Activated CD8-positive, alpha-beta memory T cell treated with anti-CD3 and anti-CD28 coated beads, Interleukin-2, amount 10 ng/mL, durations not matched to agents 7 days and 5 days (primary cell): ENCODE results near the gene IL22RA2. TPM values are rescaled to one million over a fixed set of nuclear protein-coding genes. Genes with fewer than 3 reads are reported as not detected.

Experiments
- ATAC-seq: fragments of 150-1000 bp; cut with Tn5 transposase; one replicate; pipeline ENCODE4 v1.10.0; 2021; ENCODE audit warnings: moderate library complexity
- CTCF ChIA-PET: fragments of 350-600 bp; sonication (Branson Sonifier 250); formaldehyde crosslinking; loops from one replicate; lab custom pipeline; 2021; ENCODE audit warnings: antibody characterized with exemption; lab: Charles Lee
- DNase-seq: peaks from one replicate; pipeline ENCODE4 v3.0.0-alpha.2; 2020
- H3K27ac Mint-ChIP-seq: one replicate; pipeline ENCODE4 v1.8.0; 2021; ENCODE audit warnings: mild to moderate bottlenecking, mixed read lengths
- H3K27me3 Mint-ChIP-seq: one replicate; pipeline ENCODE4 v1.8.0; 2021; ENCODE audit warnings: mixed read lengths
- H3K36me3 Mint-ChIP-seq: one replicate; pipeline ENCODE4 v1.8.0; 2021; ENCODE audit warnings: mild to moderate bottlenecking, mixed read lengths
- H3K4me1 Mint-ChIP-seq: one replicate; pipeline ENCODE4 v1.8.0; 2021; ENCODE audit warnings: mixed read lengths
- H3K4me3 Mint-ChIP-seq: one replicate; pipeline ENCODE4 v1.8.0; 2021; ENCODE audit warnings: mild to moderate bottlenecking, moderate library complexity, mixed read lengths
- H3K9me3 Mint-ChIP-seq: one replicate; pipeline ENCODE4 v1.8.0; 2022; ENCODE audit warnings: low read depth, mixed read lengths
- total RNA-seq, 2 experiments: library from RNA; stranded (reverse); gene quantifications; one replicate each; pipeline ENCODE4 v1.2.3, GENCODE V29; 2021

The IL22RA2 gene
- total RNA-seq, 2 experiments from 2014 or later, result not detected

DNA sequence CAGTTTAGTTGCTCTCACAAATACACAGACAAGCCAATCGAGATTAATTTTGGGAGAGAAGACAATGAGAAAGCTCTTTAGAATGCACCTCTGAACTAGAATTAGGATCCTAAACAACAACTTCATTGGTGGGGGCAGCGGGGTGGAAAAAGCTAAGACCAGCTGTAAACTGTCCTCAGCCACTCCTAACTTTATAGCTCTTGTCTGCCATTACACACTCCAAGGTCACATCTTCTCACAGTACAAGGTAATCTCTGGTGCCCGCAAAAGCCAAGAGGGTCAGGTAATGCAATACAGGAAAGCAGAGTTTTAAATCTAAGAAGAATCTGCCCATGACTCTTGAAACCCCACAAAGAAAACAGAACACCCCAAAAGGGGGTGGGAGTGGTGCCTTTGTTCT lies 17.8 kb upstream of the IL22RA2 start:
- Mint-ChIP-seq H3K9me3 (peaks cover 11% of the 10 kb centered on the region), H3K36me3 (peaks cover 10% of the 10 kb centered on the region), H3K4me3 (no peak overlapping the region), H3K27me3 (no peaks in the 10 kb centered on the region), H3K4me1 (no peaks in the 10 kb centered on the region), H3K27ac (no peak overlapping the region)
- CTCF ChIA-PET, result no interaction called here
- DNase-seq (no peak), ATAC-seq (no peak)

GRCh38 chr6:137190583-137191094 lies 17.2 kb upstream of the IL22RA2 start:
- no peaks in the 10 kb centered on the region for H3K4me1 Mint-ChIP-seq
- CTCF ChIA-PET, result no interaction called here
- DNase-seq, result no peak
- H3K4me3 Mint-ChIP-seq, result no peak overlapping the region
- no peak overlapping the region for H3K27ac Mint-ChIP-seq
- ATAC-seq, result no peak
- H3K9me3 Mint-ChIP-seq, result peaks cover 14% of the 10 kb centered on the region
- H3K36me3 Mint-ChIP-seq, result peaks cover 6% of the 10 kb centered on the region
- H3K27me3 Mint-ChIP-seq, result no peaks in the 10 kb centered on the region

DNA sequence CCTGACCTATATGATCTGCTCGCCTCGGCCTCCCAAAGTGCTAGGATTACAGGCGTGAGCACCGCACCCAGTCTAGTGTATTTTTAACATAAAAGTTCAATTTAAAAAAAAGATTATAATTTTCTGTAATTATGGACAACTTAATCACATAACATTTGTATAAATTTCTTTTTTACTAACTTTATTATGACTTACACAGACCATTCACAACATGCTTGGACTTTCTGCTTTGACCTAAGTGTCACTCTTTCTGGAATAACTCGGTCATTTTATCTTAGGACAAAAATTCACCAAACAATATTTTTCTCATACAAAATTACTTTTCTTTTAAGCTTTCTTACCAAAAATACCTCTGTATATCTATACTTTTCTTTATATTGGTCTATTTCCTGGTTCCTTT lies 15.4 kb upstream of the IL22RA2 start:
- no peak overlapping the region for H3K27ac Mint-ChIP-seq
- no peak for ATAC-seq
- peaks cover 19% of the 10 kb centered on the region for H3K9me3 Mint-ChIP-seq
- DNase-seq, result no peak
- H3K27me3 Mint-ChIP-seq, result no peaks in the 10 kb centered on the region
- H3K36me3 Mint-ChIP-seq, result peaks cover 11% of the 10 kb centered on the region
- no peak overlapping the region for H3K4me3 Mint-ChIP-seq
- CTCF ChIA-PET, result no interaction called here
- H3K4me1 Mint-ChIP-seq, result no peaks in the 10 kb centered on the region

- Mint-ChIP-seq H3K27ac (no peak overlapping the region), H3K36me3 (peaks cover 18% of the 10 kb centered on the region), H3K4me3 (no peak overlapping the region), H3K4me1 (no peaks in the 10 kb centered on the region), H3K27me3 (no peaks in the 10 kb centered on the region), H3K9me3 (peaks cover 30% of the 10 kb centered on the region)
- DNase-seq (no peak), ATAC-seq (no peak)
- CTCF ChIA-PET, result no interaction called here
Measured at GRCh38 chr6:137185290-137185689, 11.8 kb upstream of the IL22RA2 start.

- CTCF ChIA-PET, result no interaction called here
- no peak for ATAC-seq
- Mint-ChIP-seq H3K27ac (no peak overlapping the region), H3K4me1 (no peaks in the 10 kb centered on the region), H3K9me3 (peaks cover 35% of the 10 kb centered on the region), H3K36me3 (peaks cover 16% of the 10 kb centered on the region), H3K27me3 (no peaks in the 10 kb centered on the region), H3K4me3 (no peak overlapping the region)
- no peak for DNase-seq
Measured at GRCh38 chr6:137182654-137183073, 9.2 kb upstream of the IL22RA2 start.

DNA sequence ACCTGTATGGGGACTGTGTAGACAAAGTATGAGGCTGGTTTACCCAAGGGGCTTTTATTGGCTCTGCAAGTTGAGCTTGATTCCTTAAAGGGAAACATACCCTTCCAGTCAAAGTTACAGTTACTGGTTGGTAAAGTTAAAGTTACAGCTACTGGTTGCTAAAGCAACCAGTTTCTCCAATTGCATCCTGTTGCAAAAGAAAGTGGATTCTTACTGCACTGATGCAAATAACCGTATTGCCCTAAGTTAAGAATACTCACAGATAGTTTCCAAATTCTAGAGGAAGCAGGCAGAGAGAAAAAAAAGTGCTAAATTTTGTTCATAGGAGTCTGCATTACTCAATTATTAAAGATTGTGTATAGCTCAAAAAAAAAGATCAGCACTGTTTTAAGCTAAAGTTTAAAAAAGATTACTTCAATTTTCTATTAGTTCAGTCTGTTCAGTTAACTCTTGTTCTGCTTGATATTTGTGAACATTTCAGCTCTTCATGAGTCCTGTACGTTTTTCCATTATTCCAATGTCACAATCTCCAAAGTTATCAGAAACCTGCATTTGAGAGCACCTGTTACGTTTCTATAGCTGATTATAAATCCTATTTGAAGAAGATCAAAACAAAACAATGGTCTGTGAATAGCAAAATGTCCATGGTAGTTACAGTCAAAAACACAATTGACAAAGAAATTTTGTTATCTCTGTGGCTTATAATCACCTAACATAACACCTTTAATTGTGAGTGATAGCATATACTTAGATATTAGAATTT lies 8.6 kb upstream of the IL22RA2 start:
- no peak for ATAC-seq
- no peak for DNase-seq
- Mint-ChIP-seq H3K4me1 (no peaks in the 10 kb centered on the region), H3K36me3 (peaks cover 16% of the 10 kb centered on the region), H3K27me3 (no peaks in the 10 kb centered on the region), H3K27ac (no peak overlapping the region), H3K4me3 (no peak overlapping the region), H3K9me3 (peaks cover 35% of the 10 kb centered on the region)
- CTCF ChIA-PET, result no interaction called here

DNA sequence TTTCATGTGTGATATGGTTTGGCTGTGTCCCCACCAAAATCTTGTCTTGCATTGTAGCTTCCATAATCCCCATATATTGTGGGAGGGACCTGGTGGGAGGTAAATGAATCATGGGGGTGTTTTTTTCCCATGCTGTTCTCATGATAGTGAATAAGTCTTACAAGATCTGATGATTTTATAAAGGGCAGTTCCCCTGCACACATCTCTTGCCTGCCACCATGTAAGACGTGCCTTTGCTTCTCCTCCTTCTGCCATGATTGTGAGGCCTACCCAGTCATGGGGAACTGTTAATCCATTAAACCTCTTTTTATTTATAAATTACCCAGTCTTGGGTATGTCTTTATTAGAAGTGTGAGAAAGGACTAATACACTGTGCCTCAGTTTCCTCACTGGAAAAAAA lies 4.2 kb upstream of the IL22RA2 start:
- ATAC-seq, result no peak
- Mint-ChIP-seq H3K4me1 (no peaks in the 10 kb centered on the region), H3K27ac (no peak overlapping the region), H3K27me3 (peaks cover 11% of the 10 kb centered on the region), H3K9me3 (peaks cover 21% of the 10 kb centered on the region), H3K4me3 (no peak overlapping the region), H3K36me3 (peaks cover 12% of the 10 kb centered on the region)
- CTCF ChIA-PET, result no interaction called here
- no peak for DNase-seq

DNA sequence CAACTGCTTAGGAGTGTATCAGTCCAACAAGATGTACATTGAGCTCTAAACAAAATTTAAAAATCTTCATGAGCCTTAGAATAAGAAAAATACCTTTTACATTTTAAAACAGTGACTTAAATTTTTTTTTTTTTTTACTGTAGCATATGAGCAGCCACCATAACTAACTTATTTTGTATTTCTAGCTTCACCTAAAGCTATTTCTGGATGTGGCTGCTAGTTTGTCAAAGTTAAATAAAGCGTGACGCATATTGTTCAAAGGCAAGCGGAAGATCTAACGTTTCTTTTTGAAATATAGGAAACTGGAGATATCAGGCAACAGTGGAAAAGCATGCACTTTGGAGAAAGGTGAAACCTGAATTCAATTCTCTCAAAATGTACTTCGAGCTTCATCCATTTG lies 3.3 kb upstream of the IL22RA2 start:
- H3K4me1 Mint-ChIP-seq, result no peaks in the 10 kb centered on the region
- no peak overlapping the region for H3K27ac Mint-ChIP-seq
- H3K27me3 Mint-ChIP-seq, result peaks cover 15% of the 10 kb centered on the region
- DNase-seq (no peak), ATAC-seq (no peak)
- CTCF ChIA-PET, result no interaction called here
- H3K9me3 Mint-ChIP-seq, result peaks cover 16% of the 10 kb centered on the region
- H3K4me3 Mint-ChIP-seq, result no peak overlapping the region
- H3K36me3 Mint-ChIP-seq, result peaks cover 10% of the 10 kb centered on the region

DNA sequence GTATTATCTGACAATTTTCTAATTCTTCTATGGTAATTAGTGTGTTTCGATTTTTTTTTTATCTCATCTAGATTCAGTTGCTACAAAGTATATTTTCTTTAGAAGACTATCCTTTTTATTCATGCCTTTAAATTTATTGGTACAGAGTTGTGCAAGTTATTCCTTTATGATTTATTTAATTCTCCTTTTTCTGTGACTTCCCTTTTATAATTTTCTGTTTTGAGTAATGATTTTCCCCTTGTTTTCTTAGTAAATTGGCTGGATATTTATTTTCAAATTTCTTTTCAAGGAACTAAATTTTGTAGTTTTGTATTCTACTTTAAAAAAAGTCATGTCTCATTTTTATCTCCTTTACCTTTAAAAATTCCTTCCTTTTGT lies 2.4 kb upstream of the IL22RA2 start:
- CTCF ChIA-PET, result interaction anchor here (1.1 kb wide), 1 partner anchor 11 kb away, joined by 3 read pairs; no protein-coding TSS in a partner anchor
- ATAC-seq, result no peak
- DNase-seq, result no peak
- no peak overlapping the region for H3K4me3 Mint-ChIP-seq
- H3K4me1 Mint-ChIP-seq, result no peaks in the 10 kb centered on the region
- H3K27ac Mint-ChIP-seq, result no peak overlapping the region
- peaks cover 13% of the 10 kb centered on the region for H3K9me3 Mint-ChIP-seq
- H3K27me3 Mint-ChIP-seq, result peaks cover 15% of the 10 kb centered on the region
- H3K36me3 Mint-ChIP-seq, result peaks cover 9% of the 10 kb centered on the region

DNA sequence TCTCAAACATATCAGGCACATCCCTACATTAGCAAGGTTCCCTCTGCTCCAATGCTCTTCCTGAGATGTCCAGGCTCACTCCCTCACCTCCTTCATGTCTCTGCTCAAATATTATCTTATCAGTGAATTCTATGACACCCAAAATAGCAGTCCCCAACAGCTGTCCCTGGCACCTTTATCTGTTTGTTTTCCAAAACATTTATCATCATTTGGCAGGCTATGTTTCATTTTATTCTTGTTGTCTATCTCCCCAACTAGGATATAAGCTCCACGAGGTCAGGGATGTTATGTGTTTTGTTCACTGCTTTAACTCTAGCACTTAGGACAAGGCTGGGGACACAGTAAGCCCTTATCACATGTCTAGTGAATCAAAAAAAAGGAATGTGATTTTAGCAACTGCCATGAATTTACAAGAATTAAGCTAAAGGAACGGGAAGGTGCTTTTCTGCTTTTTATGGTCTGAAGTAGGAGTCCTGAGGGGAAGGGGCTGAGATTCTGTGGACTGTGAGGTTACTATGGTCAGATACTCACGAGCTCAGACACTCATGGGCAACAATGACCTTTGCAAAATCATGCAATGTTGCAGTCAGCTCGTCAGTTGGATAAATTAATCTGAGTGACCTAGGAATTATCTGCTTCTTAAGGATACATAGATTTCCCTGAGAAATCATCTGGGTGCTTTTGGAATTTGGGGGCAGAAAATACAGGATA lies 1.9 kb upstream of the IL22RA2 start:
- H3K4me1 Mint-ChIP-seq, result no peaks in the 10 kb centered on the region
- CTCF ChIA-PET, result interaction anchor here (1.1 kb wide), 1 partner anchor 10 kb away, joined by 3 read pairs; no protein-coding TSS in a partner anchor
- H3K27me3 Mint-ChIP-seq, result peaks cover 15% of the 10 kb centered on the region
- DNase-seq (no peak), ATAC-seq (no peak)
- peaks cover 13% of the 10 kb centered on the region for H3K9me3 Mint-ChIP-seq
- no peak overlapping the region for H3K4me3 Mint-ChIP-seq
- peaks cover 8% of the 10 kb centered on the region for H3K36me3 Mint-ChIP-seq
- H3K27ac Mint-ChIP-seq, result no peak overlapping the region

DNA sequence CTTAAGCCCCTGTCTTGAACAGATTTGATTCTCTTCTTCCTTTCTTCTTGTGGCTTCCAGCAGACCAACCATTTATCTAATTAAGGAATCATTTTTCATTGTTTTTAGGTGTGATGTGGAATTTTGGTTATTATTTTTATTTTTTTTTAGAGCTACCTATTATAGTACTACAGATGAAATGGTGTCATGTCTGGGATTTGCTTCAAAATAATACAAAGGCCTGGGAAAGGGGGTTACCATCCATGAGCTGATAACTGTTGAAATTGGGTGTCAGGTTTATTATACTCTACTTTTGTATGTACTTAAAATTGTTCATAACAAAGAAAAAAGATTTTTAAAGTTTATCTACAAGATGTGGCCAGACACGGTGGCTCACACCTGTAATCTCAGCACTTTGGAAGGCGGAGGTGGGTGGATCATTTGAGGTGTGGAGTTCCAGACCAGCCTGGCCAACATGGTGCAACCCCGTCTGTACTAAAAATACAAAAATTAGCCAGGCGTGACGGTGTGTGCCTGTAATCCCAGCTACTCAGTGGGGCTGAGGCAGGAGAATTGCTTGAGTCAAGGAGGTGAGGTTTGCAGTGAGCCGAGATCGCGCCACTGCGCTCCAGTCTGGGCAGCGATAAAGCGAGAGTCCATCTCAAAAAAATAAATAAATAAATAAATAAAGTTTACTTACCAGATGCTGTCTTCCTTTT lies 561 bp downstream of the IL22RA2 start:
- H3K4me3 Mint-ChIP-seq, result no peak overlapping the region
- H3K27ac Mint-ChIP-seq, result no peak overlapping the region
- H3K27me3 Mint-ChIP-seq, result peaks cover 18% of the 10 kb centered on the region
- no peak for ATAC-seq
- CTCF ChIA-PET, result no interaction called here
- H3K4me1 Mint-ChIP-seq, result no peaks in the 10 kb centered on the region
- no peak for DNase-seq
- H3K9me3 Mint-ChIP-seq, result peaks cover 6% of the 10 kb centered on the region
- H3K36me3 Mint-ChIP-seq, result peaks cover 8% of the 10 kb centered on the region

DNA sequence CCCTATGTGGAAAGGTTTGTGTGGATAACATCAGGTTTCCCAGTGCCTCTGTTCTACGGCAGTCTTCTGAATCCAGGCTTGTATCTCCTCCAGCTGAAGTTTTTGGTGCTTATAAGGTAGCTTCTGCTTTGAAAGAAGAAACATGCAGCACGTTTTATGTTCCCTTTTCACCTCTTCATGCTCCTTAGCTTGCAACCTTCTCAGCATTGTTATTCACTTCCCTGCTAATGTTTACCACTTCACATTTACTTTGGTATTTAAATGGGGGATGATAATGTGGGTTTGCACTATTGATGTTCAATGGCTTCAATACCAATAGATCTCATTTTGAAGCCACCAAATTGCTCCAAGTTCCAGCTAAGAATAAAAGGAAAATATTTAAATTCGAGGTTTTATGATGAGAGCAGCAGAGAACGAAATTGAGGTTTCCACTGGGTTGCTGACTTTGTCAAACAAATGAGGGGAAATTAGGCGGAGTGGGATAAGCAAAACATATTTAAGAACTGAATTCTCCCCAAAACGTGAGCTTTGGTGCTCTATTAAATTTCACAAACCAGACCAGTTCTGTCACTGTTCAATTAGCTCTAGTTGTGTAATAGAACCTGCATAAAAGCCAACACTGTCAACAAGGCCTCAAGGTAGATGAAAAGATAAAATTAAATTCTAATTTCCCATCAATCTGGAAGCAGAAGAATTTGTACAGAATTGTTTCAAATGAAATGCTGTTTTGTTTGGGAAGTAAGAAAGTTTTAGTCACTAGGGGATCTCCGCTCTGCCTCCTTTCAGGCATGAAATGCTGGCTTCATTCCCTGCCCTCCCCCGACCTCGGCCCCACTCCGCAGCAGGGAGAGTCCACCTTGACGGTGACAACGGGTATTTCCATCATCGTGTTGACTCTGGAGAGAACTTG lies 1.4 kb downstream of the IL22RA2 start:
- Mint-ChIP-seq H3K36me3 (peaks cover 8% of the 10 kb centered on the region), H3K27me3 (peaks cover 18% of the 10 kb centered on the region), H3K27ac (no peak overlapping the region), H3K9me3 (peaks cover 9% of the 10 kb centered on the region), H3K4me3 (no peak overlapping the region), H3K4me1 (peaks cover 2% of the 10 kb centered on the region)
- ATAC-seq, result no peak
- CTCF ChIA-PET, result interaction anchor here (1.5 kb wide), 1 partner anchor 95 kb away, joined by 4 read pairs; no protein-coding TSS in a partner anchor
- DNase-seq, result no peak

DNA sequence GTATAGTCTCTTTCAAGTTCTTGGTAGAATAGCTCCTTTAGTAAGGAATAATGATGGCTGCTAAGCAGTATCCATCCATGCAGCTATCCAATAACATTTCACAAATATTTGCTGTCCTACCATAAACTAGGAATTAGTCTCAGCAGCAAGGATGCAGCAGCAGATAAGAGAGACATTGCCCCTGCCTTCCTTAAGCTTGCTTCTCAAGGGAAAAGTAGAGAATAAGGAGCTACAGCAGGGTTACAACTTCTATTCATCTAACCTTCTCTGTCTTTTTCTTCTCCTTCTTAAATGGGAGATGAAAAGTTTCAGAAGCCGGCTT lies 2.4 kb downstream of the IL22RA2 start:
- H3K27me3 Mint-ChIP-seq, result peaks cover 18% of the 10 kb centered on the region
- H3K9me3 Mint-ChIP-seq, result peaks cover 12% of the 10 kb centered on the region
- ATAC-seq, result no peak
- peaks cover 13% of the 10 kb centered on the region for H3K36me3 Mint-ChIP-seq
- H3K4me3 Mint-ChIP-seq, result no peak overlapping the region
- no peak overlapping the region for H3K27ac Mint-ChIP-seq
- no peak for DNase-seq
- H3K4me1 Mint-ChIP-seq, result peaks cover 6% of the 10 kb centered on the region
- CTCF ChIA-PET, result interaction anchor here (1.5 kb wide), 1 partner anchor 94 kb away, joined by 4 read pairs; no protein-coding TSS in a partner anchor
